Activated CD8-positive, alpha-beta memory T cell treated with anti-CD3 and anti-CD28 coated beads, Interleukin-2, amount 10 ng/mL, durations not matched to agents 7 days and 5 days (primary cell): ENCODE measurements around the gene PHF19. TPM values are rescaled to one million over a fixed set of nuclear protein-coding genes. Genes with fewer than 3 reads are reported as not detected.

Experiments used
- ATAC-seq: fragments of 150-1000 bp; cut with Tn5 transposase; one replicate; pipeline ENCODE4 v1.10.0; 2021; ENCODE audit warnings: moderate library complexity
- CTCF ChIA-PET: fragments of 350-600 bp; sonication (Branson Sonifier 250); formaldehyde crosslinking; loops from one replicate; lab custom pipeline; 2021; ENCODE audit warnings: antibody characterized with exemption; lab: Charles Lee
- DNase-seq: peaks from one replicate; pipeline ENCODE4 v3.0.0-alpha.2; 2020
- H3K27ac Mint-ChIP-seq: one replicate; pipeline ENCODE4 v1.8.0; 2021; ENCODE audit warnings: mild to moderate bottlenecking, mixed read lengths
- H3K27me3 Mint-ChIP-seq: one replicate; pipeline ENCODE4 v1.8.0; 2021; ENCODE audit warnings: mixed read lengths
- H3K36me3 Mint-ChIP-seq: one replicate; pipeline ENCODE4 v1.8.0; 2021; ENCODE audit warnings: mild to moderate bottlenecking, mixed read lengths
- H3K4me1 Mint-ChIP-seq: one replicate; pipeline ENCODE4 v1.8.0; 2021; ENCODE audit warnings: mixed read lengths
- H3K4me3 Mint-ChIP-seq: one replicate; pipeline ENCODE4 v1.8.0; 2021; ENCODE audit warnings: mild to moderate bottlenecking, moderate library complexity, mixed read lengths
- H3K9me3 Mint-ChIP-seq: one replicate; pipeline ENCODE4 v1.8.0; 2022; ENCODE audit warnings: low read depth, mixed read lengths
- total RNA-seq, 2 experiments: library from RNA; stranded (reverse); gene quantifications; one replicate each; pipeline ENCODE4 v1.2.3, GENCODE V29; 2021

The PHF19 gene
- total RNA-seq, 2 experiments from 2014 or later, result 246 to 254 TPM

DNA sequence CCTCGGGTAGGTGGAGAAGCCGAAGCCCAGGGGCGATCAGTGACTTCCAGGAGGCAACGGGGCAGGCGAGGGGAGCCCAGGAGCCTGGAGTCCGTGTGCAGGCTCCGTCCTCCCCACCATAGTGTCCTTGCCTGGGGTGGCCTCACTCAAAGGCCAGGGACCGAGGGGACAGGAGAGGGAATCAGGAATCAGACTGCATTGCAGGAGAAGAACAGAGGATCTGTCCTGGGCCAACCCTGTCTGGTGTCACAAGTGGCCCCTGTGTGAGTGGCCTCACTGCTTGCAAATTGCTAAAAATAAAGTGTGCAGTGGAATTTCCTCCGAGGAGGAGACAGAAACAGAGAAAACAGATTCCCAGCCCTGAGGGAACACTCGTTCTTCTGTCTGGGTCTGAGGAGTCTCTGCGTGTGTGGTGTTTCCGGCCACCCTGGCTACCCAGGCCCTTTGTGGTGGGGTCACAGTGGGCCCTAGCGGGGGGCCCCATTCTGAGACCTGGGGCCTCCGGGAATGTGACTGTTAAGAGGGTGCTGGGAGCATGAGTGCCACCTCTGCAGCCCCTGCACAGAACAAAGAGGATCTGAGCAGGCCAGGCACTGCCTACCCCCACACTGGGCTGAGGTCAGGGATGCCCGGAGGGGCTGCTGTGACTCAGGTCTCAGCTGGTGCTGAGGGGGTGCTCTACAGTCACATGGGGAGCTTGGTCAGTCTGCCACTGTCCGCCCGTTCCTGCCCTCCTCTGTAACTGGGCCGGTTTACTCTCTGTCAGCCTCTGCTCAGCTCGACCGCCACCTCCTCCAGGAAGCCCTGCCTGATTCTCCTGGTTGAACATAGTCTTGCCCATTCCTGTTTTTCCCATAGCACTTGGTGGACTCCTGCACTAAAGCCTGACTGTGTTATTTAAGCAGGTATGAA is 42.2 kb upstream of the PHF19 start:
- DNase-seq (no peak), ATAC-seq (peak; percentile 9)
- CTCF ChIA-PET, result interaction anchor here (0.8 to 1.8 kb wide), 13 partner anchors 8 to 50 kb away, joined by 3 to 7 read pairs (median 4); no protein-coding TSS in a partner anchor
- Mint-ChIP-seq H3K36me3 (peaks cover 84% of the 10 kb centered on the region), H3K9me3 (no peaks in the 10 kb centered on the region), H3K27ac (peak overlapping the region; percentile 100), H3K27me3 (no peaks in the 10 kb centered on the region), H3K4me1 (peaks cover 89% of the 10 kb centered on the region), H3K4me3 (peak overlapping the region; percentile 92)

DNA sequence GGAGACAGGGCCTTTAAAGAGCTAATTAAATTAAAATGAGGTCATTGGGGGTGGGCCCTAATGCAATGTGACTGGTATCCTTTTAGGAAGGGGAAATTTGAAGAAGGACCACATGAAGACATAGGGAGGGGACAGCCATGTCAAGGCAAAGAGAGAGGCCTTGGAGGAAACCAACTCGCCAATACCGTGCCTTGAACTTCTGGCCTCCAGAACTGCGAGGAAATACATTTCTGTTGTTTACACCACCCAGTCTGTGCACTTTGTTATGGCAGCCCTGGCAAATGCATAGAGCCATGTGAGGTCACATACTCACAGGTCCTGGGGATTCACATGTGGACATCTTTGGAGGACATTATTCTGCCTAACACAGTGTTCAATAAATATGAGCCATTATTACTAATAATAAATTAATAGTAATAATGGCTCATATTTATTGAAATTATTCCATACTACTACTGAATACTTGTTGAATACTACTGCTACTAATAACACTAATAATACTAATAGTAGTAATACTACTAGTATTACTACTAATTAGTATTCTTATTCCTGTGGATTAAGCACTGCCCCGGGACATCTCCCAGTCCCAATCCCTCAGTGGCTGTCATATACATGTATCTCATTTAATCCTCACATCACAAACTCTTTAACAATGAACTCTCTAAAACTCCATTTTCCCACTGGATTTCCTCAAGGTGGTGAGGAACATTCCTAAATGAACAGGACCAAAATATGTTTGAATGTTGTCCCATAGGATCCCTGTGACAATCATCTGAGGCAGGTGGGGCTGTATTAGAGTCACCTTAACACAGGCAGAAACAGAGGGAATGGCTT is 41.2 kb upstream of the PHF19 start:
- Mint-ChIP-seq H3K27ac (peak overlapping the region; percentile 100), H3K27me3 (no peaks in the 10 kb centered on the region), H3K9me3 (no peaks in the 10 kb centered on the region), H3K4me3 (peak overlapping the region; percentile 92), H3K4me1 (peaks cover 84% of the 10 kb centered on the region), H3K36me3 (peaks cover 81% of the 10 kb centered on the region)
- DNase-seq (no peak), ATAC-seq (no peak)
- CTCF ChIA-PET, result interaction anchor here (1.2 to 3.0 kb wide), 4 partner anchors 8 to 154 kb away, joined by 3 to 22 read pairs (median 9); partner anchors contain the start of gene TRAF1

DNA sequence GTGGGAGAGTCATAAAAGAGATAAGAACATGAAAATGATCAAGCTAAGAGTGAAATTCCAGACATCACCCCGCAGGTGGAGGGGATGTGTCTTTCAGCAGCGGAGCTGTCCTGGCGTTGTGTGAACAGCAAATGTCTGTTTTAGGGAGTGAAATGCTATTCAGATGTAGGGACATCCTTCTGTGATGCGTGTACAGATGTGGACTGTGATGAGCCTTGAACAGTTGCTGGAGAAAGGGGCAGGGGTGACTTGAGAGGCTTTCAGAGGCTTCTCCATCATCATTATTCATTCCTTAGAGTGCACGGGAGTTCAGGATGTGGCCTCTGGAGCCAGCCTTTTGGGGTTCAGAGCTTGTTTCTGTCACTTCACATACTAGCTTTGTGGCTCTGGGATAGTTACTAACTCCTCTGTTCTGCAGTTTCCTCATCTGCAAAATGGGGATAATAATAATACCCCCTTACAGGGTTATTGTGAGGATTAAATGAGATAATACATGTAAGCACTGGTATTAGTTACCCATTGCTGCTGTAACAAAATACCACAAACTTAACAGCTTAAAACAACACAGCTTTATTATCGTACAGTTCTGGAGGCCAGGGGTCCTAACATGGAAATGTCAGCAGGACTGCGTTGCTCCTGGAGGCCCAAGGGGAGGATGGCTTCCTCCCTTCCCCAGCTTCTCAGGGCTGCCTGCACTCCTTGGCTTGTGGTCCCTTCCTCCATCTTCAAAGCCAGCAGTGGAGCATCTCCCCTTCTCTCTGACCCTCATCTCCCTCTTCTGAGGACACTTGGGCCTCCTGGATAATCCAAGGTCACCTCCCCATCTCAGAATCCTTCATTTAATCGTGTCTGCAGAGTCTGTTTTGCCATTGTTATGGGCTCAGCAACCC is 40.2 kb upstream of the PHF19 start:
- ATAC-seq (no peak), DNase-seq (no peak)
- H3K4me1 Mint-ChIP-seq, result peaks cover 82% of the 10 kb centered on the region
- H3K4me3 Mint-ChIP-seq, result peak overlapping the region; percentile 37
- H3K36me3 Mint-ChIP-seq, result peaks cover 80% of the 10 kb centered on the region
- no peaks in the 10 kb centered on the region for H3K9me3 Mint-ChIP-seq
- H3K27me3 Mint-ChIP-seq, result no peaks in the 10 kb centered on the region
- H3K27ac Mint-ChIP-seq, result peak overlapping the region; percentile 79
- CTCF ChIA-PET, result interaction anchor here (1.0 to 3.0 kb wide), 9 partner anchors 9 to 161 kb away, joined by 3 to 22 read pairs (median 6); partner anchors contain the start of gene TRAF1

DNA sequence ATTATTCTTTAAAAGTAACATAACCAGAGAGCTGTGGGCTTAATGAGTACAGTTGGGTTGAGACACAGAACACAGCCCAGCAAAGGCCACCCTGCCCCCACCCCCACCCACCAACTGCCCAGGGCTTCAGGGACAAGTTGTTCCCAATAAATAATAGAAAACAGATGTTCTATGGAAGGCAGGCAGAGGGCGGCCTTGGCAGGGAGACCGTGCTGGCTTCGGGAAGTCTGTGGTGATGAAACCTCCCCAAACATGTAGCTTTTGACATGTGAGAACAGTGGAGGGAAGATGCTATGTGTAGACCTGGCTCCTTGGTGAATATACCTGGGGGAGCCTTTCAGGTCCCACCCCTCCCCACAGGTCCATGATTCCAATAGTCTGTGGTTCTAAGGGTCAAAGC is 39.6 kb upstream of the PHF19 start:
- Mint-ChIP-seq H3K27me3 (no peaks in the 10 kb centered on the region), H3K9me3 (no peaks in the 10 kb centered on the region), H3K27ac (peak overlapping the region; percentile 79), H3K4me1 (peaks cover 84% of the 10 kb centered on the region), H3K4me3 (peak overlapping the region; percentile 37), H3K36me3 (peaks cover 80% of the 10 kb centered on the region)
- ATAC-seq, result no peak
- CTCF ChIA-PET, result interaction anchor here (0.8 to 3.0 kb wide), 11 partner anchors 9 to 161 kb away, joined by 3 to 22 read pairs (median 5); partner anchors contain the start of gene TRAF1
- DNase-seq, result no peak

DNA sequence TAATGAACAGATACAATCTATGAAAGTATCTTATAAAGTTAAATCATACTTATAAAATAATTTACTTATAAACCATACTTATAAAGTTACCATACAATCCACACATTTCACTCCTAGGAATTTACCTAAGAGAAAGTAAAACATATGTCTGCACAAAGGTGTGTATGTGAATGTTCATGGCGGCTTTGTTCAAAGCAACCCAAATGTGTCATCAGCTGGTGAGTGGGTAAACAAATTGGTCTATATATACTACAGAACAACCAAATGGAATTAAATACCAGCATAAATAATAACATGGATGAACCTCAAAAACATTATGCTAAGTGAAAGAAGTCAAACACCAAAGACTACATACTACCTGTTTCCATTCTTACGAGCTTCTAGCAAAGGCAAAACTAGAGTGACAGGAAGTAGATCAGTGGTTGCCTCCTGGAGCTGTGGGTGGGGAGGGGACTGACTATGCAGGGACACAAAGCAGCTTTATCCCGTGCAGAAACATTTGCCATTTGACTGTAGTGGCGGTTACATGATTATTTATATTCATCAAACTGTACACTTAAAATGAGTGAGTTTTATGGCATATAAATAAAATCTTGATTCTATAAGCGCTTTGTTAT is 39.0 kb upstream of the PHF19 start:
- ATAC-seq (peak; percentile 75), DNase-seq (peak; percentile 83)
- Mint-ChIP-seq H3K36me3 (peaks cover 80% of the 10 kb centered on the region), H3K27ac (peak overlapping the region; percentile 79), H3K4me3 (peak overlapping the region; percentile 45), H3K4me1 (peaks cover 86% of the 10 kb centered on the region), H3K27me3 (no peaks in the 10 kb centered on the region), H3K9me3 (no peaks in the 10 kb centered on the region)
- CTCF ChIA-PET, result interaction anchor here (0.7 to 3.0 kb wide), 11 partner anchors 8 to 160 kb away, joined by 3 to 22 read pairs (median 5); partner anchors contain the start of gene TRAF1

DNA sequence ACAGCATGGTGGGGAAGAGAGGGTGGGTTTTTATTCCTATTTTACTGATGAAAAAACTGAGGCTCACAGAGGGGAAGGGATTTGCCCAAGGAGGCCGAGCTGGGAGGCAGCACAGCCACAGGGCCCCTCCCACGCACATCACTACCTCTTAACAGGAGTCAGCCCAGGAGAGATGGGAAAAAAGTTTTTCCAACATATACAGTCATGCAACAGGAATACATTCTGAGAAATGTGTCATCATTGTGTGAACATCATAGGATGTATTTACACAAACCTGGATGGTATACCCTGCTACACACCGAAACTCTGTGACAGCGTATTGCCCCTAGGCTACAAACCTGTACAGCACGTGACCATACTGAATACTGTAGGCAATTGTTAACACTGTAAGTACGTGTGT is 38.0 kb upstream of the PHF19 start:
- no peaks in the 10 kb centered on the region for H3K27me3 Mint-ChIP-seq
- H3K4me1 Mint-ChIP-seq, result peaks cover 86% of the 10 kb centered on the region
- H3K9me3 Mint-ChIP-seq, result no peaks in the 10 kb centered on the region
- no peak for ATAC-seq
- H3K36me3 Mint-ChIP-seq, result peaks cover 83% of the 10 kb centered on the region
- no peak for DNase-seq
- no peak overlapping the region for H3K27ac Mint-ChIP-seq
- CTCF ChIA-PET, result interaction anchor here (0.9 to 3.0 kb wide), 3 partner anchors 7 to 15 kb away, joined by 3 to 12 read pairs (median 9); no protein-coding TSS in a partner anchor
- H3K4me3 Mint-ChIP-seq, result no peak overlapping the region

DNA sequence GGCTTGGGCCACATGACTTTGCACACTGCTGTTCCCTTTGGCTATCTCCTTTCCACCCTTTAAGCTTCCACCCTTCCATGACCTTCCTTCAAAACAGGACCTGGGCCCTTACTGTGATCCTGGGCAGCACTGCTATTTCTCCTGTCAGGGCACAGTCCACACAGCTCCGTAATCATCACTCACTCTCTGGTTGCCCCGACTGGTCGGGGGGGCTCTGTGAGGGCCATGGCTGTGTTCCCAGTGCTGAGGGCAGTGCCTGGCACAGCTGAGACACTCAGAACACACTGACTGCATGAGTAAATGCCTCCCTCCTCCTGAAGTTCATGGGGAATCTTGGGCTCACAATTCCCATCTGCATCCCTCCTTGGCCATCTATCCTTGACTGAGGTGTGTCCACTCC is 37.4 kb upstream of the PHF19 start:
- H3K4me3 Mint-ChIP-seq, result no peak overlapping the region
- no peaks in the 10 kb centered on the region for H3K9me3 Mint-ChIP-seq
- H3K27ac Mint-ChIP-seq, result no peak overlapping the region
- CTCF ChIA-PET, result interaction anchor here (0.9 to 3.0 kb wide), 2 partner anchors 9 to 14 kb away, joined by 3 to 9 read pairs; no protein-coding TSS in a partner anchor
- ATAC-seq (no peak), DNase-seq (no peak)
- no peaks in the 10 kb centered on the region for H3K27me3 Mint-ChIP-seq
- peaks cover 86% of the 10 kb centered on the region for H3K4me1 Mint-ChIP-seq
- peaks cover 83% of the 10 kb centered on the region for H3K36me3 Mint-ChIP-seq

DNA sequence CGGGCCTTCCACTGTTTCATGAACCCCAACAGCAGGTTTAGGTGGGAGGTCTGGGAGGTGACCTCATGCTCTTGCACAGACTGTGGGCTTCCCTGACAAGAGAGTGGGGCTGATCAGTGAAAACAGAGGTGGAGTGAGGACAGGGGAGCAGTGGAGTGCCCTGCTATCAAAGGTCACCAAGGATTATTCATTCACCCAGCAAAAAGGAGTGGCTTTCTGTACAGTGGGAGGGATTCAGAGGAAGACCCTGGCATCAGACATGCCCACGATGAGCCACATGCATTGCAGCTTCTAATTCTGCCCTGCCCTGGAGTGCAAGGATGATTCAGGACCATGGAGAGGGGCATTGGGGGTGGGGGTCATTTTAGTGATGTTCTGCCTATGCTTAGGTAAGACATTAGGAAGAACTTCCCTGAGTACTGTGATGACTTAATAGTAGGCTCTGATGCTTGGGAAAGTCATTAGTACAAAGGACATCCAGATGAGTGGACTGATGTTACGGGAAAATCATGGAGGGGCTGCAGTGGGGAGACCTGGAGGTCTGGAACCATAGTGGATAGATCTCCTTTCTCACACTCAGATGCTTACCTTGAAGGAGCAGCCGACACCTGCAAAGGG is 36.8 kb upstream of the PHF19 start:
- peaks cover 86% of the 10 kb centered on the region for H3K36me3 Mint-ChIP-seq
- H3K9me3 Mint-ChIP-seq, result no peaks in the 10 kb centered on the region
- H3K4me1 Mint-ChIP-seq, result peaks cover 86% of the 10 kb centered on the region
- peak overlapping the region; percentile 63 for H3K27ac Mint-ChIP-seq
- H3K4me3 Mint-ChIP-seq, result no peak overlapping the region
- no peaks in the 10 kb centered on the region for H3K27me3 Mint-ChIP-seq
- DNase-seq (no peak), ATAC-seq (no peak)
- CTCF ChIA-PET, result interaction anchor here (0.9 to 1.3 kb wide), 2 partner anchors 10 kb away, joined by 3 to 4 read pairs; no protein-coding TSS in a partner anchor

DNA sequence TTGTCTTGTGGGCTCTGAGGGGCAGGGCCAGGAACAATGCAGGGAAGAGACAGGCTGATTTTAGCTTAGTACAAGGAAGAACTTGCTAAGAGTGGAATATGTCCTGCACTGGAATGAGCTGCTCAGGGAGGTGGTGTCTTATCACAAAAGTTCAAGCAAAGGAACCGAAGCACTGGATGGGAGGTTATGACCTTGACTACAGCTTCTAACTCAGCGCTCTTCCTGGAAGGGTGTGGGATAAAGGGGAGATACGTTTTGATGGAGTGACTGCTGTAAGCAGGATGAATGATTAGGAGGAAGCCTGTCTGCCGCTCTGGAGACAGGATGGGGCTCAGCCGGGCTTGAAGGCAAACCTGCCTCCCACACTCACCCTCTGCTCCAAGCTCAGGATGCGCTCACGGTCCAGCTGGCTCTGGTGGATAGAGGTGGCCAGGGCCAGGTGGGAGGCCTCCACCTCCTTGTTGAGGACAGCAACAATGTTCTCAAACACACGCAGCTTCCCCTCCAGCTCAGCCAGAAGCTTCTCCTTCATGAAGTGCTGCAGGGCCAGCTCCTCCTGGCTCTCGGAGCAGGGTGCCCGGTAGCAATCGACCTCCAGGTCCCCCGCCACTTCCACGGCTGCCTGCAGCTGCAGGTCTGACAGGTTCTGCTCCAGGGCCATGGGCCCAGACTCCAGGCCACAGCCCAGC is 36.1 kb upstream of the PHF19 start:
- Mint-ChIP-seq H3K9me3 (no peaks in the 10 kb centered on the region), H3K36me3 (peaks cover 84% of the 10 kb centered on the region), H3K4me3 (no peak overlapping the region), H3K27me3 (no peaks in the 10 kb centered on the region), H3K4me1 (peaks cover 85% of the 10 kb centered on the region), H3K27ac (peak overlapping the region; percentile 63)
- DNase-seq (no peak), ATAC-seq (no peak)
- CTCF ChIA-PET, result interaction anchor here (1.3 kb wide), 1 partner anchor 10 kb away, joined by 4 read pairs; no protein-coding TSS in a partner anchor

DNA sequence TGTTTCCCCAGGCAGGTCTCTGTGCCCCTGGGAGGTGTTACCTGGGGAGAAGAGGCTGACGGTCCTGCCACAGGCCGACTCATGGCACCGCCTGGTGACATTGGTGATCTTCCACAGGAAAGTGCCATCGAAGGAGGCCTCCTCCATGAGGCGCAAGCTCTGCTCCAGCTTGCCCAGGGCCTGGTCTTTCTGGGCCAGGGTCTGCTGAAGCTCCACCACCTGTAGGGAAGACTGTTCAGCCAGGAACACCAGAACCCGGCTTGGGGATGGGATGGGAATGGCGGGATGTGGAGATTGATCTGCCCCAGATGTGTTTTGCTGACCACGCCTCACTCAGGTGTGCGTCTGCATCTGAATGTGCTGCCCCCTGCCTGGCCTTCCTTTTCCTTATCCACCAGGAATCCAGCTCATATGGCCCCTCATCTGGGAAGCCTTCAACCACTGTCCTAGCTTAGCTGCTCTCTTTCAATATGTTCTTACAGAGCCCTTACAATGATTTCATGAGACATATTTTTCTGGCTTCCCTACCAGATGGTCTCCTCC is 34.4 kb upstream of the PHF19 start:
- Mint-ChIP-seq H3K4me3 (no peak overlapping the region), H3K4me1 (peaks cover 84% of the 10 kb centered on the region), H3K36me3 (peaks cover 82% of the 10 kb centered on the region), H3K27me3 (no peaks in the 10 kb centered on the region), H3K9me3 (no peaks in the 10 kb centered on the region), H3K27ac (peak overlapping the region; percentile 66)
- CTCF ChIA-PET, result interaction anchor here (0.6 to 1.3 kb wide), 4 partner anchors 9 to 25 kb away, joined by 3 to 5 read pairs (median 4); no protein-coding TSS in a partner anchor
- ATAC-seq (no peak), DNase-seq (no peak)

DNA sequence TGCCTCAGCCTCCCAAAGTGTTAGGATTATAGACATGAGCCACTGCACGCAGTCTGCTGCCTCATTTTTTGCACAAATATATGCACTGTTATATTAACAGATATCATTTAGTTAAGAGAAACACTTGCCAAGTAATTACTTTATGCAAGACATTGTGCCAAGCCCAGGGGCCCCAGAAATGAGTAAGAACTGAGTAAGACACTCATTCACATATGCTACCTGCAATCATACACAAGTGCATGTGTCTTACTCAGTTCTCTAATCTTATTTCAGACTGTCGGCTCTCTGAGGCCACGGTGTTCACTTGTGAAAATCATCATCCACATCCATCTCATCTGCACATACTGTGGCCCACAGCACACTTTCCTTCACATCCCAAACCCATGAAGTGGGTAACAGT is 33.7 kb upstream of the PHF19 start:
- CTCF ChIA-PET, result interaction anchor here (1.0 to 1.2 kb wide), 2 partner anchors 18 to 26 kb away, joined by 3 to 5 read pairs; no protein-coding TSS in a partner anchor
- H3K36me3 Mint-ChIP-seq, result peaks cover 83% of the 10 kb centered on the region
- DNase-seq, result no peak
- peak overlapping the region; percentile 82 for H3K27ac Mint-ChIP-seq
- no peaks in the 10 kb centered on the region for H3K27me3 Mint-ChIP-seq
- no peak for ATAC-seq
- H3K4me3 Mint-ChIP-seq, result no peak overlapping the region
- peaks cover 86% of the 10 kb centered on the region for H3K4me1 Mint-ChIP-seq
- H3K9me3 Mint-ChIP-seq, result no peaks in the 10 kb centered on the region
